GM19023 (cell line): ENCODE measurements around the gene FOXN3.

Source experiments
- ATAC-seq: cut with Tn5 transposase; IDR thresholded peaks from one replicate; pipeline ENCODE4 v1.9.1; 2021; ENCODE audit warnings: mild to moderate bottlenecking, moderate library complexity; ENCODE audit not compliant: unreplicated experiment

The FOXN3 gene

DNA sequence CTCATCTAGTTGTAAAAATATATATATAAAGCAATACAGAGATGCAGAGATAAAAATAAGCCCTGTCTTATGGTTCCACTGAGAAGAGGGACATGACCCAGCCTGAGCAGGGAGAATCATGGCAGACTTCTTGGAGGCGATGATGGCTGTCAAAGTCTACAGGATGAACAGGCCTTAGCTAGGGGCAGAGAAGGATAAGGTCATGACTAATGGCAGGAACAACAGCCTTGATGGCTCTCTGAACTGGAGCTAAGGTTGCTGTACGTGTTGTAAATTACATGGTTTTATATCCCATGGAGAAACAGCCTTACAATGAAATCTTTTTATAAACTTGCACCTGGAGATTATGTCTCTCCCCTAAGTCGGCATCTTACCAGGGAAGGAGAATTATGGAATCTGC, 32.4 kb downstream of the FOXN3 start:
- no peak for ATAC-seq

DNA sequence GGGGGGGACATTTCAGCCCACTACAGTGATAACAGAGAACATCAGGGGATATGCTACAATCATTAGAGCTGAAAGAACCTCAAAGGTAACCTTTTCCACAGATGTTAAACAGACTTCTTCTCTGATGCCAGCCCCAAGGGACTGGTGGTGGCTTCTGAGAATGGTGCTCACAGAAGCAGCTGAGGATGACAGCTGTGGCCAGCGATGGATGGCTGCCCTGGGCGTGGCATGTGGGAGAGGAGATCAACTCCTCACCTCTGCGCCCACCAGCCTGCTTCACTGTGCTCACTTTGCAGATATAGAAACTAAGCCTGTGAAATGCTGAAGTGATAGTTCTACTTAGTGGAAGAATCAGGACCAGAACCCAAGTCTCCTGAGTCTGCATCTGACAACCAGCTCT, 33.0 kb downstream of the FOXN3 start:
- ATAC-seq, result peak; percentile 84

DNA sequence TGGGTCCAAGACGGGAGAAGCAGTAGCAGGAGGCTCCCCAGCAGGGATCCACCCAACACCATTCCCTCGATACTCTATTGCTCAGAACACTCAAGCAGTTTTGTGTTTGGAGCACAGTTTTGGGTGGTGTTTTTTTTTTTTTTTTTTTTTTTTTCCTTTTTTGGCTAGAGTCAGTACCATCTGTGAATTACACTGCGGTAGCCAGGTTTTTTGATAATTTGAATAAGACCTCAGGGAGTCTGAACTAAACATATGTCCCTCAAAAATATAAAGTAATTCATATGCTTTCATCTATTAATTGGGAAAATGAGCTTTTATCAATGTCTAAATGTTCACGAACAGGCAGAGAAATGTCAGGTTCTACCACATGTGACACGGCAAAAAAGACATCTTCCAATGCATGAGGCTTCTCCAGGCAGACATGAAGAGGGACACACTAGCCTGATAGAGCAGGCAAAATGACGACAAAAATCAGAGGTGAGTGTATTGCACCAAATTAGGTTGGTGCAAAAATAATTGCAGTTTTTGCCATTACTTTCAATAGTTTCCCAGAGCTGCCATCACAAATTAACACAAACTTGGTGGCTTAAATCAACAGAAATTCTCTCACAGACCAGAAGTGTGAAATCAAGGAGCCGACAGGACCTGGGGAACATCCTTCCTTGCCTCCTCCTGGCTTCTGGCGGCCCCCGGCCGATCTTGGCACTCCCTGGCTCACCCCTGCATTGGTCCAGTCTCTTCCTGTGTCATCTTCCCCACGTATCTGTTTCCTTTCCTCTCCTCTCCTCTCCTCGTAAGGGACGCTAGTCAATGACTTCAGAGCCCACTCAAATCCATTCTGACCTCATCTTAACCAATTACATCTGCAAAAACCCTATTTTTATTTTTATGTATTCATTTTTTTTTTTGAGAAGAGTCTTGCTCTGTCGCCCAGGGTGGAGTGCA, 33.9 kb downstream of the FOXN3 start:
- no peak for ATAC-seq

DNA sequence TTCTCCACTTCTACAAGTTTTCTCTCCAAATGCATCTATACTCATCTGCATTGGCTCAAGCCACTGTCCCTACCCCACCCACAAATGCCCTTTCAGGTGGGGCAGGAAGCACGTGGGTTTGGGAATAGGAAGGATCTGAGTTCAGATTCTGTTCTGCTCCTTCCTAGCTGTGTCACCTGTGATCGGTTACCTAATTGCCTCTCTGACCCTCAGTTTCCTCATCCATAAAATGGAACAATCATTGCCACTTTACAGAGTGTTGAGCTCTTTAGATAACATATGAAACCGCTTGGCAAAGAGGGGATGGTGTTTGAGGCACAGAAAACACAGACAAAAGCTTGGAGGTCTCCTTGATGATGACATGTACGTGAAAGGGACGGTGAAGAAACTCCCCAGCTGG, 34.5 kb downstream of the FOXN3 start:
- ATAC-seq, result no peak

DNA sequence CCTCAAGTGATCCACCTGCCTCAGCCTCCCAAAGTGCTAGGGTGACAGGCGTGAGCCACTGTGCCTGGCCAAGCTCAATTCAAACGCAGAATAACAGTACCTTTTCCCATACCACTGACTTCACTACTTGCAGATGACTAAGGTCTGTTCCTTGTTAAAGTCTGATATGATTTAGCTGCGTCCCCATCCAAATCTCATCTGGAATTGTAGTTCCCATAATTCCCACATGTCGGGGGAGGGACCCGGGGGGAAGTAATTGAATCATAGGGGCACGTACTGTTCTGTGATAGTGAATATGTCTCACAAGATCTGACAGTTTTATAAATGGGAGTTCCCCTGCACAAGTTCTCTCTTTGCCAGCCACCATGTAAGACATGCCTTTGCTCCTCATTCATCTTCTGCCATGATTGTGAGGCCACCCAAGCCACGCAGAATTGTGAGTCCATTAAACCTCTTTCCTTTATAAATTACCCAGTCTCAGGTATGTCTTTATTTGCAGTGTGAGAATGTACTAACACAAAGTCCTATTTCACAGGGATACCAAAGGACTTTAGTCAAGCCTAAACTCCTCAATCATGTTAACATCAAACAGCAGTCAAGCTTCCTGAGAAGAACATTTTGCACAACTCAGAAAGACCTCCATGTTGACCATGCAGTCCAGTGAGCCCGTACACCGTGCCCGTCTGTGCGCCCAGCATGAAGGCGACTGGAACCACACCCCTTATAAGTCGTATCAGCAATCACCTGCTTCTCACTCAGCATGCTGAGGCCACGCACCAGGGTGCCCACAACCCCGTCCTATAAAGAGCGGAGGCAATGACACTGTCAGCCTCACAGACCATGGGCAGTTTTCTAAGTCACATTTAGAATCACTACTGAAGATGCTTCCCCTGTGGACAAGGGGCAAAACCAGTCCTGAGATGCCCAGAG, 36.9 kb downstream of the FOXN3 start:
- no peak for ATAC-seq

DNA sequence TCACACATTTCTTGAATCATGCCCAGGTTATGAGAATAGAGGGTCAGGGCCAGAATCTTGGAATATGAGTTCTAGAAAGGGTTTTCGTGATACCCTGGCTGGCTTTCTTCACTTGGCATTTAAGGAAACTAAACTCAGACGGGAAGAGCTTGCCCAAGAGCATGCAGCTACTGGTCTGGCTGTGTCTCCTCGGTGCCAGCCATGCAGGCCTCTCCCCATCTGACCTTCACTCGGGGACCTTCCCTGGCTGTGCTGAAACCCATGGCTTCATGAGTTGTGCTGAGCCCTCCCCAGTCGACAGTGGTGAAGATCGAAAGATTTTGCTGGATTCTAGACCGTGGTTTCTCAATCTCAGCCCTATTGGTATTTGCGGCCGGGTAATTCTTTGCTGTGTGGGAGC, 38.0 kb downstream of the FOXN3 start:
- ATAC-seq, result no peak

DNA sequence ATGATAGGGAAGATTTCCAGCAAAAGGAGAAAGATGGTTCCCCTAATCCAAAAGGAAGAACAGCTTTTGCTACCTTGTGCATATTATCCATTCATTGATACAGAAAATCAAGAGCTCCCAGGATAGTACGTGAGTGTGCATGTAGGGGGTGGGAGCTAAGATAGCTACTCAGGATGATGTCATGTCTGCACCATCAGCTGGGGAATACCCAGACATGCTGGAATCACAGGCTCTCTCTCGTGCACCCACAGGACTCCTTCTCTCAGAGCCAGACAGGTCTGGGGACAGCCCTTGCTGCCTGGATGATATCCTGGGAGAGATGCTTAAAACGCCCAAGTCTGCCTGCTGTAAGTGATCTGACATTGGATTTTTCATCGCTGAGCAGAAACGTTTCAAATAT, 38.9 kb downstream of the FOXN3 start:
- no peak for ATAC-seq

DNA sequence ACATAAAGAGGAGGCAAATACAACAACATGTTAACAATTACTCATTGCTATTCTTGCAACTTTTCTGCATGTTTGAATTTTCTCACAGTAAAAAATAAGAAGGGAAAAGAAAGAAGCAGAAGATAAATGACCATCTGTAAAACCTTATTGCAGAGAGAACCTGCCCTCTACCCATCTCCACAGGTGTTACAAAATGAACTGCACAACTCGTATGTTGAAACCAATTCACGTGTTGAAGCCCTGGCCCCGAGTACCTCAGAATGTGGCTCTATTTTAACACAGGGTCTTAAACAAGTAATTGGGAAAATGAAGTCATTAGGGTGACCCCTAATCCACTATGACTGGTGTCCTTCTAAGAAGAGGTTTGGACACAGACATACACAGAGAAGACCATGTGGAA, 39.5 kb downstream of the FOXN3 start:
- ATAC-seq, result no peak

GRCh38 chr14:89374908-89375307, 42.1 kb downstream of the FOXN3 start:
- no peak for ATAC-seq

DNA sequence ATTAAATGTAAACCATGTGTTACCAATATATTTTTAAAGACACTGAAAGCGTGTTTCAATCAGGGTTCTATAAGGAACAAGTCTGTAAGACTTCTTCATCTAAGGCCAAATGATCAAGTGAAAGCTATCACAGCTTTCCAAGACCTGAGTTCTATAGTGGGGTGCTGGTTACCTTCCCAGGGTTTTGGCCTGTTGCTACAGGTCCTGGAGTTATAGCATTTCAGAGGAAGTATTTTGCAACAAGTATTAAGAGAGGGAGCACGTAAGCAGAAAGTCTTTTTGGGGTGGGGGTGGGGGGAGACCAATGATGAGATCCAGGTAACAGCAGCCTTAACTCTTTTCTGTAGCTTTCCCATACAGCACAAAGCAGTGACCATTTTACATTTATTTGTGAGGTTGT, 43.8 kb downstream of the FOXN3 start:
- no peak for ATAC-seq

DNA sequence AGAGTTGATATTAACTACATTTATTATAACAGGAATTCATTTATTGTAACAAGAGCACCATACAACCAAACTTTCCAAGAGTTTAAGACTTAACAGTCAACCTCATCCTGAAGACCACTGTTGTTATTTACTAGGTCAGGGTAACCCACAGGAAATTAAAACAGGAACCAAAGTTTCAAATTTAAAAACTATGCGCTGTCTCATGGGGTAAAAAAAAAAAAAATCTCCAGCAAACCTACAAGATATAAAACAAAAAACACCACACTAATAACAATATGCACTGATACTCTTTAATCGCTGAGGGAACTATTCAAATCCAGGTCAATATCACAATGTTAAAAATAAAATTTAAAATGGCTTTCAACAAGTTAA, 44.5 kb downstream of the FOXN3 start:
- no peak for ATAC-seq

- no peak for ATAC-seq
These were observed 45.2 kb downstream of the FOXN3 start for GRCh38 chr14:89371585-89372511.

DNA sequence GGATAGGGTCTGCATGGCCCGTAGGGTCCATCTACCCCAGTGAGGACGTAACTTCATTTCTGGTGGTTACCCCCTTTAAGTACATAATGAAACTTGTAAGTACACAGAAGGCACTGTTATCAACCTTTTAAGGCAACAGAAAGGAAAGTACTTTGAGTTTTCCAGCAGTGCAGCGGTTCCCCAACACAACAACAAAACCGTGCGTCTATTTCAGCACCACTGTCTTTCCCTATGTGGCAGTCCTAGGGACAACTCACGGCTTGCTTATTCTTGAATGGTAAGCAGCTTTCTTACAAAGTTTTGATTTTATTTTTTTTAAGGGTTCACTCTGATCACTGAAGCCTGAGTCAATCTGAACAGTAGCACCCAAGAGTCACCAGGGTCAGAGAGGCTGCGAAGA, 46.3 kb downstream of the FOXN3 start:
- no peak for ATAC-seq

GRCh38 chr14:89370381-89370780, 46.7 kb downstream of the FOXN3 start:
- no peak for ATAC-seq

DNA sequence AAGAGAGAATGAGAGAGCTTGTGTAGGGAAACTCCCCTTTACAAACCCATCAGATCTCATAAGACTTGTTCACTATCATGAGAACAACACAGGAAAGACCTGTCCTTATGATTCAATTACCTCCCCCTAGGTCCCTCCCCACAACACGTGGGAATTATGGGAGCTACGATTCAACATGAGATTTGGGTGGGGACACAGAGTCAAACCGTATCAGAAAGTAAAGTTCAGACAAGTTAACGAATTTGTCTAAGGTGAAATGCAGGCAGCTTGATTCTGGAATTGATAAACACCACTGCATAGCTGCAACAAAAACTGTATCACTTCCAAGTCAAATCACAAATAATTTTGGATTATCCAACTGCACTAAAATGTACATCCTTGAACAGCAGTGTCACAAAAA, 47.4 kb downstream of the FOXN3 start:
- ATAC-seq, result no peak

GRCh38 chr14:89368490-89369477, 48.2 kb downstream of the FOXN3 start:
- no peak for ATAC-seq

- no peak for ATAC-seq
These were observed 49.3 kb downstream of the FOXN3 start for GRCh38 chr14:89367779-89368120.

- no peak for ATAC-seq
These were observed 49.9 kb downstream of the FOXN3 start for GRCh38 chr14:89366864-89367778.
